ENCODE measurements around the gene RND3.

RND3 gene

DNA sequence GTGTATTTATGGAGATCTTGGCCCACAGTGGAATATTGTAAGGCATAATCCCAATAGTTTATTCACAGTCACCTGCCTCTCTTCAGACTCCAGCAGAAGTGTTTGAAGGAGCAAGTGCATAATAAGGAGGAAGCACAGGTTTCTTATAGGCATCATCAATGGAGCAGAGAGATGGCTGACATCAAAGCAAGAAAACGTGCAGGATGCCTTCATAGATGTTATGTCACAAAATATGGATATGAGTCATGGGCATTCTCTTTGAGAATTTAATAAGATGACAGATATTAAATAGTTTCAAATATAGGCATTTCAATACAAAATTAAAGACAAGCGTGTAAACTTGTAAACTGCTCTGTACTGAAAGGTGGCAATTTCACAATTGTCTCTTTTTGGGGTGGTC, 4.0 kb upstream of the RND3 start:
- Mint-ChIP-seq H3K27me3 (ENCODE audit: low read depth) (peaks cover 1% of the 10 kb centered on the region), H3K9me3 (no peaks in the 10 kb centered on the region), H3K36me3 (ENCODE audit: low read depth) (no peaks in the 10 kb centered on the region), H3K4me1 (peaks cover 7% of the 10 kb centered on the region), H3K4me3 (no peak overlapping the region), H3K27ac (no peak overlapping the region)
- TF ChIP-seq CTCF (IDR thresholded peaks at IDR 0.05; ENCODE audit: unreplicated experiment in 3 of 3): no peak

- Mint-ChIP-seq H3K27me3 (ENCODE audit: low read depth) (peaks cover 3% of the 10 kb centered on the region), H3K9me3 (no peaks in the 10 kb centered on the region), H3K36me3 (ENCODE audit: low read depth) (no peaks in the 10 kb centered on the region), H3K4me3 (no peak overlapping the region), H3K4me1 (peaks cover 7% of the 10 kb centered on the region), H3K27ac (peak overlapping the region in 1 of 3 experiments; percentile 22)
- no peak for TF ChIP-seq CTCF (IDR thresholded peaks at IDR 0.05; ENCODE audit: unreplicated experiment in 3 of 3)
Measured at GRCh38 chr2:150490466-150490865, 3.0 kb upstream of the RND3 start.

- Mint-ChIP-seq H3K9me3 (no peaks in the 10 kb centered on the region), H3K36me3 (ENCODE audit: low read depth) (peaks cover 6% of the 10 kb centered on the region), H3K4me1 (peaks cover 29% of the 10 kb centered on the region), H3K27me3 (ENCODE audit: low read depth) (peaks cover 3% of the 10 kb centered on the region), H3K4me3 (peak overlapping the region; percentile 95 to 98 (median 98)), H3K27ac (peak overlapping the region; percentile 94 to 98 (median 96))
- TF ChIP-seq CTCF (IDR thresholded peaks at IDR 0.05; ENCODE audit: unreplicated experiment in 3 of 3): no peak
Measured at GRCh38 chr2:150486539-150487484, 655 bp downstream of the RND3 start.

DNA sequence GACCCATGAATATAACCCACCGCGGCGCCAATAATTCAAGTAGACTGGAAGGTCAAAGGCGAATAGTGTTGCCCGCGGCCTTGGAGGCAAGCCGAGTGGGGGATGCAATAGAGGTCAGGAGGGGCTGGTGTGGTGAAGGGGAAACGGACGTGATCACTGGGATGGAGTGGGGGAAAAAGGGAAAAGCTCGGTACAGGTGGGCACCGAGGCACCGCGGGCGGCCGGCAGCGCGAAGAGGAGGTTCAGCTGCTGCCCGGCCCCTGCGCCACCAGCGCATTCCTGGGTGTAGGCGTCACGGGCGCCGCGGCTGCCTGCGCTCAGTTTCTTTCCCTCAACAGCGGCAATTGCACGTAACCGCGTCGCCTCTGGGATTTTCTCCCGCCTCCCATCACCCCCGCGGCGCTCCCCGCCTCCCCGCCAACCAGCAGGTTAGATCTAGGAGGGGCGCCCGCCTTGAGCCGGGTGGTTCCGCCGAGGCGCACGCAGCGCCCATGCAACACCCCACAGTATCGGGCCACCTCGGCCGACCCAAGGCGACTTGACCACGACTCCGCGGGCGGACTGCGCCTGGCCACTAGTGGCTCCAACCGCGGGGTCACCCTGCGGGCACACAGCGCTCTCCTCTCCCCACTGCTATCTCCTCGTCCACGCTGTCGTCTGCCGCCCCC, 1.5 kb downstream of the RND3 start:
- Mint-ChIP-seq H3K4me3 (peak overlapping the region; percentile 95 to 98 (median 98)), H3K27ac (peak overlapping the region; percentile 94 to 98 (median 96)), H3K36me3 (ENCODE audit: low read depth) (peaks cover 11% of the 10 kb centered on the region), H3K4me1 (peaks cover 37% of the 10 kb centered on the region), H3K9me3 (no peaks in the 10 kb centered on the region), H3K27me3 (ENCODE audit: low read depth) (peaks cover 3% of the 10 kb centered on the region)
- TF ChIP-seq CTCF (IDR thresholded peaks at IDR 0.05; ENCODE audit: unreplicated experiment in 3 of 3): no peak

GRCh38 chr2:150485114-150485870, 2.2 kb downstream of the RND3 start:
- TF ChIP-seq CTCF (IDR thresholded peaks at IDR 0.05; ENCODE audit: unreplicated experiment in 3 of 3): peak; percentile 33 to 44 (median 39)
- Mint-ChIP-seq H3K27me3 (ENCODE audit: low read depth) (peaks cover 3% of the 10 kb centered on the region), H3K4me1 (peaks cover 43% of the 10 kb centered on the region), H3K9me3 (no peaks in the 10 kb centered on the region), H3K36me3 (ENCODE audit: low read depth) (peaks cover 18% of the 10 kb centered on the region), H3K27ac (peak overlapping the region; percentile 94 to 98 (median 96)), H3K4me3 (peak overlapping the region; percentile 95 to 98 (median 98))
